HG02938 (cell line): Measurements from ENCODE around the gene GLRX5.

Experiments
- ATAC-seq: cut with Tn5 transposase; IDR thresholded peaks from one replicate; pipeline ENCODE4 v1.9.1; 2021; ENCODE audit warnings: mild to moderate bottlenecking, moderate library complexity; ENCODE audit not compliant: unreplicated experiment

The GLRX5 gene

GRCh38 chr14:95515596-95516552 lies 19.0 kb upstream of the GLRX5 start:
- ATAC-seq, result peak; percentile 83

- ATAC-seq, result peak; percentile 23
Observed at GRCh38 chr14:95516554-95517181, 18.2 kb upstream of the GLRX5 start, which contains the start of gene SYNE3. TSS of gene SYNE3 (minus strand) at chr14:95516650. CDS start at chr14:95475821, 40,829 bp downstream.

GRCh38 chr14:95518045-95518751 lies 16.7 kb upstream of the GLRX5 start:
- no peak for ATAC-seq

GRCh38 chr14:95519699-95520098 lies 15.2 kb upstream of the GLRX5 start:
- no peak for ATAC-seq

GRCh38 chr14:95520346-95520745 lies 14.5 kb upstream of the GLRX5 start:
- ATAC-seq, result no peak

GRCh38 chr14:95521001-95521400 lies 13.8 kb upstream of the GLRX5 start:
- ATAC-seq, result no peak

- ATAC-seq, result no peak
Observed at GRCh38 chr14:95522116-95522515, 12.7 kb upstream of the GLRX5 start.

GRCh38 chr14:95522556-95522955 lies 12.3 kb upstream of the GLRX5 start:
- no peak for ATAC-seq

- no peak for ATAC-seq
Observed at GRCh38 chr14:95523051-95523814, 11.6 kb upstream of the GLRX5 start.

- ATAC-seq, result no peak
Observed at GRCh38 chr14:95523815-95524448, 10.9 kb upstream of the GLRX5 start.

GRCh38 chr14:95524706-95525512 lies 9.9 kb upstream of the GLRX5 start:
- ATAC-seq, result no peak

- no peak for ATAC-seq
Observed at GRCh38 chr14:95525999-95526398, 8.9 kb upstream of the GLRX5 start.

GRCh38 chr14:95526483-95527386 lies 8.1 kb upstream of the GLRX5 start:
- no peak for ATAC-seq

GRCh38 chr14:95527387-95528002 lies 7.4 kb upstream of the GLRX5 start:
- no peak for ATAC-seq

- no peak for ATAC-seq
Observed at GRCh38 chr14:95529216-95529615, 5.6 kb upstream of the GLRX5 start.

- ATAC-seq, result no peak
Observed at GRCh38 chr14:95530473-95531276, 4.2 kb upstream of the GLRX5 start.

GRCh38 chr14:95531473-95531872 lies 3.4 kb upstream of the GLRX5 start:
- ATAC-seq, result no peak
